Fibroblast of lung (primary cell): ENCODE results near the gene THY1. TPM values are rescaled to one million over a fixed set of nuclear protein-coding genes. Genes with fewer than 3 reads are reported as not detected.
A peak's percentile ranks its signal among the peaks of the same experiment; 100 is the strongest.

Experiments
- DNase-seq, 2 donors: peaks; one replicate each; pipeline versions ENCODE4 v3.0.0 to v3.0.0-alpha.2; 2010; ENCODE audit warnings: low read depth in 2 of 2
- H2AFZ ChIP-seq: 2 replicates; pipeline ENCODE4 v1.5.1; 2012; ENCODE audit warnings: low read length, control low read depth, inconsistent platforms
- H3K27ac ChIP-seq: 2 replicates; pipeline ENCODE4 v1.5.1; 2011; ENCODE audit warnings: low read length, control low read depth; ENCODE audit not compliant: insufficient read depth
- H3K27me3 ChIP-seq: 2 replicates; pipeline ENCODE4 v1.5.1; 2011; ENCODE audit warnings: mild to moderate bottlenecking, low read length; ENCODE audit not compliant: control insufficient read depth, insufficient read depth
- H3K36me3 ChIP-seq: 2 replicates; pipeline ENCODE4 v1.5.1; 2011; ENCODE audit warnings: low read length; ENCODE audit not compliant: control insufficient read depth, insufficient read depth
- H3K4me1 ChIP-seq: 2 replicates; pipeline ENCODE4 v1.5.1; 2011; ENCODE audit warnings: low read length; ENCODE audit not compliant: control insufficient read depth, insufficient read depth; ENCODE audit errors: extremely low read depth
- H3K4me2 ChIP-seq: 2 replicates; pipeline ENCODE4 v1.5.1; 2011; ENCODE audit warnings: low read length, control low read depth; ENCODE audit not compliant: insufficient read depth; ENCODE audit errors: extremely low read depth
- H3K4me3 ChIP-seq, 4 experiments: fragments of 200-600 bp in 1 of 4; sonication (generic) in 1 of 4; replicated peaks in 1 of 4; 2 replicates each; pipeline ENCODE4 v1.5.1; 2011 to 2016; ENCODE audit warnings: low read length in 4 of 4, low read depth in 3 of 4, mild to moderate bottlenecking in 3 of 4, control low read depth in 2 of 4, inconsistent platforms in 1 of 4, mixed read lengths in 1 of 4; ENCODE audit not compliant: insufficient read depth in 1 of 4; ENCODE audit errors: control extremely low read depth in 1 of 4
- H3K79me2 ChIP-seq: 2 replicates; pipeline ENCODE4 v1.5.1; 2012; ENCODE audit warnings: mild to moderate bottlenecking, low read length, inconsistent platforms; ENCODE audit not compliant: control insufficient read depth, insufficient read depth
- H3K9ac ChIP-seq: 2 replicates; pipeline ENCODE4 v1.5.1; 2011; ENCODE audit warnings: mild to moderate bottlenecking, low read length, control low read depth; ENCODE audit not compliant: insufficient read depth
- H3K9me3 ChIP-seq: 2 replicates; pipeline ENCODE4 v1.5.1; 2012; ENCODE audit warnings: low read depth, low read length; ENCODE audit not compliant: control insufficient read depth, insufficient read depth
- H4K20me1 ChIP-seq: 2 replicates; pipeline ENCODE4 v1.5.1; 2011; ENCODE audit warnings: low read length; ENCODE audit not compliant: control insufficient read depth, insufficient read depth; ENCODE audit errors: extremely low read depth
- CTCF ChIP-seq, 2 donors: IDR thresholded peaks in 1 of 2; conservative IDR thresholded peaks in 1 of 2; 1 replicate in 1 of 2; 2 replicates in 1 of 2; pipeline ENCODE4 v1.5.1; 2011 to 2012; ENCODE audit warnings: low read length in 2 of 2, control low read depth in 1 of 2, inconsistent platforms in 1 of 2, low read depth in 1 of 2, mild to moderate bottlenecking in 1 of 2
- EZH2 ChIP-seq: IDR thresholded peaks from 2 replicates; pipeline ENCODE4 v1.5.1; 2012; ENCODE audit warnings: low read length, control low read depth, mild to moderate bottlenecking; ENCODE audit errors: missing control alignments
- polyA plus RNA-seq, 2 donors: library from polyadenylated mRNA; depleted of rRNA in 1 of 2; stranded (reverse) in 1 of 2; unstranded in 1 of 2; fragments of >200 nt; gene quantifications; 2 replicates each; pipeline ENCODE4 v1.2.1, GENCODE V29; 2011 to 2012; ENCODE audit warnings: missing spikeins in 1 of 2
- total RNA-seq: library from RNA; depleted of rRNA; stranded (reverse); fragments of >200 nt; gene quantifications from 2 replicates; pipeline ENCODE4 v1.2.1, GENCODE V29; 2014

Gene THY1
- total and polyA plus RNA-seq, 2 donors (not counting 1 experiment from before 2014, with no cell fraction given): 292 to 824 TPM

GRCh38 chr11:119373921-119374631 is 48.9 kb downstream of the THY1 start:
- peaks cover 2% of the 10 kb centered on the region for H3K27me3 ChIP-seq
- no peaks in the 10 kb centered on the region for H3K9me3 ChIP-seq
- no peaks in the 10 kb centered on the region for H3K36me3 ChIP-seq
- TF ChIP-seq EZH2 (no peak), CTCF (conservative IDR thresholded peaks at IDR 0.05 in 1 of 2, IDR thresholded peaks at IDR 0.05 in 1 of 2; ENCODE audit: low read depth in 1 of 2, low read length in 2 of 2) (peak; percentile 92 to 99)
- peak; percentile 60 to 86 for DNase-seq
- H3K27ac ChIP-seq: no peak overlapping the region
- no peak overlapping the region for H3K4me2 ChIP-seq
- H3K9ac ChIP-seq: no peak overlapping the region
- H4K20me1 ChIP-seq: no peaks in the 10 kb centered on the region
- peaks cover 32% of the 10 kb centered on the region for H3K4me1 ChIP-seq
- H3K79me2 ChIP-seq: no peaks in the 10 kb centered on the region
- H2AFZ ChIP-seq: no peak overlapping the region
- no peak overlapping the region for H3K4me3 ChIP-seq

DNA sequence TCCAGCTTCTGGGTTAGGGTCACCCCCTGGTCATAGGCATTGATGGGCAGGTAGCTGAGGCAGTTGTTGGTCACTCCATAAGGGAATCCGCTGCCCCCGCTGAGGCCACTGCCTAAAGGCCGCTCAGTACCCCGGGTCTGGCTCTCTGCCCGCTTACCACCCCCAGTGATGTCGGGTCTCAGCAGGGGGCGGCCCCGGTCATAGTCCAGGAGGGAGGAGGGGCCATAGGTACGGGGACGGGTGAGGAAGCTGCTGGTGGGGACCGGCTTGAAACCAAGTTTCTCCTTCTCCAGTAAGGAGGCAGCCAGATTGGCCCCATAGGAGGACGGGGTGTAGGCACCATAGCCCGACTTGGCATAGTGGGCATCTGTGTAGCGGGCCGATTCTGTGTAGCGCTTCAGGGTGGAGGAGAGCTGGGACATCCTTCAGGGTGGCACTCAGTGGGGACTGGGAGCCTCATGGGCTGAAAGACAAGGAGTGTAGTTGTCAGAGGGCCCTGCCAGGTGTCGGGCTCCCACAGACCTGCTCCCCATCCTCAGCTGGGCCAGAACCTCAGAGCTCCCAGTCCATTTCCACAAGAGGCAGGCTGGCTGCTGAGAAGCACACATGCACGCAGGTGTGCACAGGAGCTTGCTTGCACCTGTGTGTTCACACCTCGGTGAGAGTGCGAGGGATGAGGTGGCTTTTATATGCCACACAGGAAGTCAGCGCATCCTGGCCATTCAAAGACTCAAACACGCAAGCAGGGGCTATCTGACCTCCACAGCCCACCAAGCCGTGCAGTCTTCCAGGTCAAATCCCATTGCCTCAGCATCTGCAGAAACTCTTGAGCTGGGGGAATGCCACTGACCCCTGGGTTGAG is 49.7 kb downstream of the THY1 start:
- H2AFZ ChIP-seq: no peak overlapping the region
- H3K79me2 ChIP-seq: no peaks in the 10 kb centered on the region
- H3K9ac ChIP-seq: no peak overlapping the region
- peaks cover 2% of the 10 kb centered on the region for H3K27me3 ChIP-seq
- peaks cover 39% of the 10 kb centered on the region for H3K4me1 ChIP-seq
- TF ChIP-seq CTCF (conservative IDR thresholded peaks at IDR 0.05 in 1 of 2, IDR thresholded peaks at IDR 0.05 in 1 of 2; ENCODE audit: low read depth in 1 of 2, low read length in 2 of 2) (no peak), EZH2 (no peak)
- no peak overlapping the region for H3K27ac ChIP-seq
- H4K20me1 ChIP-seq: no peaks in the 10 kb centered on the region
- no peaks in the 10 kb centered on the region for H3K9me3 ChIP-seq
- DNase-seq: no peak
- H3K36me3 ChIP-seq: no peaks in the 10 kb centered on the region
- H3K4me3 ChIP-seq: no peak overlapping the region
- H3K4me2 ChIP-seq: no peak overlapping the region

- Histone ChIP-seq H3K4me1 (peaks cover 43% of the 10 kb centered on the region), H3K79me2 (no peaks in the 10 kb centered on the region), H3K4me2 (no peak overlapping the region), H2AFZ (no peak overlapping the region), H4K20me1 (no peaks in the 10 kb centered on the region), H3K9ac (no peak overlapping the region), H3K27me3 (peaks cover 5% of the 10 kb centered on the region), H3K9me3 (no peaks in the 10 kb centered on the region), H3K4me3 (no peak overlapping the region), H3K27ac (no peak overlapping the region), H3K36me3 (no peaks in the 10 kb centered on the region)
- TF ChIP-seq EZH2 (no peak), CTCF (conservative IDR thresholded peaks at IDR 0.05 in 1 of 2, IDR thresholded peaks at IDR 0.05 in 1 of 2; ENCODE audit: low read depth in 1 of 2, low read length in 2 of 2) (no peak)
- no peak for DNase-seq
Measured at GRCh38 chr11:119372260-119373058, 50.5 kb downstream of the THY1 start.
